HG03159 (cell line): Measurements from ENCODE around the gene RAB27A.
A peak's percentile ranks its signal among the peaks of the same experiment; 100 is the strongest.

Source experiments
- ATAC-seq: cut with Tn5 transposase; IDR thresholded peaks from one replicate; pipeline ENCODE4 v1.9.1; 2021; ENCODE audit warnings: mild to moderate bottlenecking, moderate library complexity; ENCODE audit not compliant: unreplicated experiment

RAB27A gene

DNA sequence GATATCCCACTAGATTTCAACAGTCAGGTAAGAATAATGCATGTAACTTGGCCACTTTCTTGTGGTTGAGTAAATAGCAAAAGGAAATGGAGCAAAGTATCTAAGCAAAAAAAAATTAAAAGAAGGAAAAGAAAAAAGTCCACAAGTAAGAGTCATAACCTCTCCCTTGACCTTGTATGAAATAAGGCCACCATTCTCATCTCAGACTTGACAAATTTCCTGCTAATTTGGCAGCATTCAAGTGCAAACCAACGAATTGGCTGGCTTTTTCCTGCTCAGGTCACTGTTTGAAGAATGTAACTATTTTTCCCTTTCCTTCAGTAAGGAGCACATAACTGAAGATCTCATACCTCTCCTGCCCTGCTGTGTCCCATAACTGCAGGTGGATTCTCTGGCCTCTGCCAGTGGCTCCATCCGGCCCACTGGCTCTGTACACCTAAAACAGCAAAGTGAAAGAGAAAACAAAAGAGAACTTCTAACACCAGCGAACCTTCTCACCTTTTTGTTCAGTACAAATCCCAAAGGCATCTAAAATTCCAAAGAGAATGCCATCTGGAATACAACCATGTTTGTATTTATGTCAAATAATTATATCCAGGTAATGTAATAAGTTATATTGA lies 59.5 kb downstream of the RAB27A start:
- no peak for ATAC-seq

DNA sequence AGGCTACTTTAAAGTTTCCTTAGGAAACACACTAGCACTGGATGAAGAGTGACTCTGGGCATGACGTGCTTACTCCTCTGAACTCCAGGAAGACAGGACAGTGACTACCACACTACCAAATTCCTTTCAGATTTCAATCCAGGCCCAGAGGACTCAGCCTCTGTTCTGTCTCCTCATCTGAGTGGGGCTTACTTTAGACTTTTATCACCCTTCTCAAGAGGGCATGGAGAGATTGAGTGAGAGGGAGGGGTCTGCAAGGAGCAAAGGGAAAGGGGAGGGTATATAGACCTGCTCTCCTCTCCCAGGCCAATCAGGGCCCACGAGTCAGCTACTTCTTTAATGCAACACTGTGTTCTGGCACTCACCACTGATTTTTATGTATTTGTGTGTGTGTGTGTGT lies 63.5 kb downstream of the RAB27A start:
- ATAC-seq: no peak

DNA sequence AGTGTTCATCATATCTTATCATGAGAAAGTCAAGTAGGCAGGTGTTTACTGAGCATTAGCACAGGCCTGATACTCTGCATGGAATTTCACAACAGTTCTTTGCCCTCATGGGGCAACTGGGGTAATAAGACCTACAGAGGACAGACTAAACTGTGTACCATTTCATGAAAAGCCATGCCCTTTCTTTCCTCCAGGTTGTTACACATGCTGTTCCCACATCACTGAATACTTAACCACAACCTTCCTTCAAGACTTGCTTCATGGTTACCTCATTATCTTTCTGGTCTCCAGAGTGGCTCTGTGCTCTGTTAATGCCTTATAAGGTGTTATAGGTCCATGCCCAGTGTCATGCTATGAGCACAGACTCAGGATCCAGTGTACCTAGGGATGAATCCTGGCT lies 64.7 kb downstream of the RAB27A start:
- no peak for ATAC-seq

DNA sequence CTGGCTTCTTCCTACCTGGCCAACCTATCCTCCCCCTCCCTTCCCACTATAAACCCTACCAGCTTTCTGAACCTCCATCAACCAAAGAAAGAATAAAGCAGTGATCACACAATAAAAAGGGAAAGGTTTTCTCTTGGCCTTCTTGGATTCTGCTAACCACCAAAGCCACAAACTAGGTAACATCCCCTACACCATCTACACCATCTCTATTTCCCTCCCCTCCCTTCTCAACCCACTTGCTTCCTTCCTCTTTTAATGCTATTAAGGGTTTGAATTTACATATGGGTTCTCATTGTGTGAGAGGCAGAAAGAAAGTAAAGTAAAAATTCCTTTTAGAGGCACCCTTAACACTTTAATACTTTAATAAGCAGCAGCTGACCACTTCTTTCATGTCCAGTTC lies 67.0 kb downstream of the RAB27A start:
- peak; percentile 68 for ATAC-seq

DNA sequence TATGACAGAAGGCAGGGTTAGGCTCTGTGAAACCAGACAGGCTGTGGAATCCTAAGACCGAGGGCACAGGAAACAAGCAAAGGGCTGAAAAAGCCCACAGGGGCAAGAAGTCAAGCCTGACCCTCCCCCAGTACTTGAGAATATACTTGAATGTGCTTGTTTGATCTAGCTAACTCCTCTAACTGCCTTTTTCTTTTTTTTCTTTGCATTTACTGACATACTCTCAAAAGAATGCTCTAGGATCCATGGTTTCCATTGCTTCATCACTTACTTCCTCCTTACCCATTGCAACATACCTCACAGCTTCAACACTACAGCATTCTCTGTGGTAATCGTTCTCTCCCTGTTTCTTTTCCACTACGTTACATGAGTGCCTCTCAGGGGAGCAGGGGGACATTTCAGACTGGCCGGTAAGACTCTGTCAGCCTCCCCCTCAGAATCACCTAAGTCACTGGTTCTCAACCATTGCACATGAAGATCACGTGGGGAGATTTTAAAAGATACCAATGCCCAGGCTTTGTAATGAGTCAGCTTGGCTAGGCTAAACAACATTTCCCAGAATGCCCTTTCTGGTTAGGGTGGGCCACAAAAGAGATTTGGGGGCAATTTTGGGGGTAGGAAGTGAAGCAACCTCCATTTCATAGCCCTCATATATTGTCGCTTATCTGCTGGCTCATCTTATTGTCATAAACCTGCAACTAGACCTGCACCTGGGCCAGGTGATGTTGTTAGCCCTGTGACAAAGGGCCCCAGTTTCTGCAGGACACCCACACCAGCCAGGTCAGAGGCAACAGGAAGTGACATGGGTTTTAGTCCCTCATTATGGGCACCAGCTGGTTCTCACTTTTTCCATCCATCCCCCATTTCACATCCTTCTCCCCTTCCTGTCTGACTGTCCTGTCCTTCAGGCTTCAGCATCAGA lies 68.3 kb downstream of the RAB27A start:
- ATAC-seq: peak; percentile 52

DNA sequence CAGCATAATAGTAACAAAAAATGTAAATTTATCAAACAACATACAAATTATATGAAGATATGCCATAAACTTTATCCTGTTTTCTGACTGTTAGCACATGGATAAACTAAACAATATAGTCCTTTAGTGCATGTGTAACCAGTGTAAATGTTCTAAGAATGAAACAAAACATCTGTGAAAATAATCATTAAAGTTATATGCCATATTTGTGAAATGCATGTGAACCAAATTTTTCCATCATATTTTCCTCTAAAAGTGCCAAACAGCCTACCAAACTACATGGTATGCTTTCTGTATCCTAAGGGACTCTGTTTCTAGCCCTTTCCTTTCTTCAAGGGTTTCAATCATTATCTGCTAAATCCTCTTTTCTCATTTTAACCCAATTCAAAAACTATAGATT lies 69.0 kb downstream of the RAB27A start:
- no peak for ATAC-seq

DNA sequence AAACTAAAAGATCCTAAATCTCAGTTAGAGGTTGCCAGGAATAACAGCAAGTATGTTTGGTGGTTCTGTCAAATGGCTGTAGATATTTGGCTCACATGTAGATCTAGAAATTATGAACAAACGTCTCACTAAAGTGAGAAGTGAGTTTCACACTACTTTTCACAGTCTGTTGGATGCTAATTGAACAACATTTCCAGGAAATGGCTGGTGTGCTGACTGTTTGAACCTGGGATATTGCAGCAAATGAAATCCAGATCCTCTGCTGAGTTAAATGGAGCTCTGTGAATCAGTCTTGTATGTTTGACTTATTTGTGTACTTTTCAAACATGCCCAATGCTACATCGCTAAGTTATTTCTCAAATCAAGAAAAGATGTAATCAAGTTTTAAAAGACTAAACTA lies 71.6 kb downstream of the RAB27A start:
- ATAC-seq: no peak

DNA sequence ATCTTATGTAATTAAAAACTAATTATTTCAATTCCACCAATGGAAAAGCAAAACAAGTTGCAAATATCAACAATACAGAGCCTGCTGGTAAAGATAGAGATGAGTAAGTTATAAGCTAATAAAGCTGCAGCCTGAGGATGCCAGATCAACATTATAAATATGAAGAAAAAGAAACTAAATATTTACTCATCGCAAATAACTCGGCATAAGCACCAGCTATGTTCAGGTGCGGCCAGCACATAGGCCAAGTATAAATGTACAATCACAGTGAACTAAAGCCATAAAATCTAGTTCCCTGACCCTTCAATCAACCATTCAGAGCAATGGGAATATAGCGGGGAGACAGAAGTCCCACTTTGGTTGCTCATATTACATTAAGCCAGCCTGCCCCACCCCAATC lies 85.1 kb downstream of the RAB27A start:
- ATAC-seq: no peak

DNA sequence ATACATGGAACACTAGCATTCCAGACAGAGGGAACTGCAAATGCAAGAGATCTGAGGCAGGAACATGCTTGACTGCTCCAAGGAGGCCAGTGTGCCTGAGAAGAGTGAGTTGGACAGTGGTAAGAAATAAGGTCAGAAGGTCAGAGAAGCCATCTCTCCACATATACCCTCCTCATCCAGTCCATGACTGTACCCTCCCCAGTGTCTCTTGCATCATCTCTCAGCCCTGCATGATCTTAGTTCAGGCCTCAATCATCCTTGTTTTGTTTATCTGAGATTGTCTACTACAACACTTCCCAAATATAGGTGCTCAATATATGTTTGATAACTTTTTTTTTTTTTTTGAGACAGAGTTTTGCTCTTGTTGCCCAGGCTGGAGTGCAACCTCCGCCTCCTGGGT lies 87.4 kb downstream of the RAB27A start:
- ATAC-seq: no peak

DNA sequence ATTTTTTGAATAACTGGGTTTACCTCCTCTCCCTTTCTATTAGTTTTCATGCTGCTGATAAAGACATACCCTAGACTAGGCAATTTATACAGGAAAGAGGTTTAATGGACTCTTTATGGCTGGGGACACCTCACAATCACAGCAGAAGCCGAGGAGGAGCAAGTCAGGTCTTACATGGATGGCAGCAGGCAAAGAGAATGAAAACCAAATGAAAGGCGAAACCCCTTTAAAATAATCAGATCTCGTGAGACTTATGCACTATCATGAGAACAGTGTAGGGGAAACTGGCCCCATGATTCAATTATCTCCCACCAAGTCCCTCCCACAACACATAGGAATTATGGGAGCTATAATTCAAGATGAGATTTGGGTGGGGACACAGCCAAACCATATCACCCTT lies 90.9 kb downstream of the RAB27A start:
- ATAC-seq: no peak

DNA sequence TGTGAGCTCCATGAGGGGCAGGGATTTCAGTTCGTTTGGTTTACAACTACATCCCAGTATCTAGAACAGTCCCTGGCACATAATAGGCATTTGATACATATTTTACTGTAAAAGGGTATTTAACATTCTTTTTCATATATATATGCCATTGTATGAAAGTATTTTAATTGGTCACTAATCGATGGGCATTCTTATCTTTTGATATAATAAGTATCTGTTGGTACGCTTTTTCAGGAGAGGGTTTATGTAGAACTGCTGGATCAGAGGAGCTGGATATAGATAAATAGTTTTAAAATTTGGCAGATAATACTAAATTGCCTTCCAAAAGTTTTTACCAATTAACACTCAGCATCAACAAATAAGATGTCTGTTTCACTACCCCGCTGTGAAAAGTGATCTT lies 91.9 kb downstream of the RAB27A start:
- ATAC-seq: no peak

DNA sequence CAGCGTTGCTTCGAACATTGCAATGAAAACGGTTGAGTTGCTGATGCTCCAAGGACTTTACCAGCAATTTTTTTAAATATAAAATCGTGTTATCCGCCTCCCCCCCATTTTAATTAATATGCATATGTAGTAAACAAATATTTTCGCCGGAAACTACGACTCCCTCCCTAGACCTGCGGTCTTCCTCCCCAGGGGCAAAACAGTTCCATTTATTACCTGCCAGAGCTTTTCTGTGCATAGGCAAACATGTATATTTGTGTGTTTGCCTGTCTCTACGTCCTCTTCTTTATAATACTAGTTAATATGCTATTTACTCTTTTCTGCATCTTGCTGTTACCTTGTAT lies 92.3 kb downstream of the RAB27A start:
- peak; percentile 8 for ATAC-seq

DNA sequence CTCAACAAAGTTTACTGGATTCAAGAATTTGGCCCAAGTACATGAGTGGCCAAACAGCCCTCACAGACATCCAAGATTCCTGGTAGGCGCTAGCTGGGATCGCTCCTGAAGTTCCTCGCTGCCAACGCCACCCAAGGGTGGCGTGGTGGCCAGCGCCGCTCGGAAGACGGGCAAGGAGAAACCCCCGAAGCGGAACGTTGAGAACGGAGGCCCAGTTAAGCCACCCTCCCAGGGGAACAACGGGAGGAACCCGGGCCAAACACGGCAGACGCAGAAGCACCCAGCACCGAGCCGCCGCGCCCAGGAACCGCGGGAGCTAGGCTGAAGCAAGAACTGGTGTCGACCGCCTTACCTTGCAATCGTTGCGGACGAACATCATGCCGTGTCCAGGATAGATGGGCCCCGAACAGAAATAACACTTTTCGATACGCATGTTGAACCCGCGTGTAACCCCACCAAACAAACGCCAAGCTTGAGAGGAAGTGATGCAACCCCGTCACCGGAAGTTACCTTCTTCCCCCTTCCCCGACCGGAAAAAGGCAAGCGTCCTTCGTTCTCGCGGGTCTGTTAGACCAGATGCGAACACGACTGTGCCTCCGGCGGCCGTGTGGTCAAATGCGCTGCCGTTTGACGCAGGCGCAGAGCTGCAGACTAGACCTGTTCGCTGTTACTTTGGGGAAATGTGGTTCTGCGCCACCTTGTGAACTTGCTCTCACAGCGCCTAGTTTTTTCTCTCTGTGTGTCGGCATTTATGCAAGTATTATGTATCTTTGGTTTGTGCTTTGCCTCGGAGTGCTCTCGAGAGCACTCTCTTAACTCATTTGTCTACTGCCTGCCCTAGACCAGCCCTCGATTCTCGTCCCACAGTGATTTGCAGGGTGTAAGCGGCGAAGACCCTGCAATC lies 92.9 kb downstream of the RAB27A start, which contains the start of gene RSL24D1:
TSS of gene RSL24D1 (minus strand) at position 484 of the 904 bp plus-strand sequence. CDS start at position 433, 51 bp downstream.
- peak; percentile 95 for ATAC-seq

DNA sequence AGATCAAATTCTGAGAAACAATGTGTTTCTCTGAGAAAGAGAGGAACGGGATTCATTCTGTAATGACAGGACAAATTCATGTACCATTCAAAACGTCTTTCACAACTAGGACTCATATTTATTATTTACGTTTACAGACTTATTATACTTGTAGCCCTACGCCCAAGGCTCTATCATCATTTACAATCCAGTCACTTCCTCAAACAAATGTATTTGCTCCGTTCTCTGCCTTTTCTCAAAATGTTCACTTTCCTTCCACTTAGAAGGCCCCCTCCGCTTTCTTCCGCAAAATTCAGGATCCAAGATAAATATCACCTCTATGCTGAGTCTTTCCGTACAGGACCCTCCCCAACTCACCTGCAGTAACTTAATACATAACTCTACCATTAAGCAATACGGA lies 93.6 kb downstream of the RAB27A start:
- no peak for ATAC-seq

DNA sequence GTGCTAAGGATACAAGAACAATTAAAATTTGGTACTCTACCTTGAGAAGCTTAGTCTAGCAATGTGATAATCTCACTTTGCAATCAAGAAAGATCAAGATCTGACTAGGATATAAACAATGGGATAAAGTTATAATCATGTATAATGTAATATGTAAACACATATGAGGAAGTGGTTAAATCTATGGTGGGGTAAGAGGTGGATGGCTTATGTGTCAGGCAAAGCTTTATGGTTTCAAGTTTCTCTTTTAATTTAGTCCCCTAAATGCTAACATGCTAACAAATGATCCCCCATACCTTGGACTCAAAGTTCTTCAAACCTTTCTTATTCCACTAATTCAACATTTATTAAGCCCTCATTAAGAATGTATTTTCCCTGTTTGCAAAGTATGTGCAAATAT lies 95.4 kb downstream of the RAB27A start:
- no peak for ATAC-seq

DNA sequence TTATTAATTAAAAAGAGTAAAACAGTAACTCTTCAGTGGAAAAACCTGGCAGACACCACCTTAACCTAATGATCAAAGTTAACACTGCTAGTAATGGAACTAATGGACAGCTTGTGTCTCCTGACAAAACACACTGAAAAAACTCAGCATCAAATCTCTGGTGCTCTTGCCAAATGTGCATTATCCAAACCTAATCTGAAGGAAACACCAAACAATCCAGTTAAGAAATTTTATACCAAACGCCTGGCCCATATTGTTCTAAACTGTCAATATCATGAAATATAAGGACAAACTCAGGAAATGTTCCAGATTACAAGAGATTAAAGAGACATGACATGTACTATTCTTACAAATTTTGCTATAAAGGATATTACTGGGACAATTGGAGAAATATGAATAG lies 103.3 kb downstream of the RAB27A start:
- no peak for ATAC-seq

DNA sequence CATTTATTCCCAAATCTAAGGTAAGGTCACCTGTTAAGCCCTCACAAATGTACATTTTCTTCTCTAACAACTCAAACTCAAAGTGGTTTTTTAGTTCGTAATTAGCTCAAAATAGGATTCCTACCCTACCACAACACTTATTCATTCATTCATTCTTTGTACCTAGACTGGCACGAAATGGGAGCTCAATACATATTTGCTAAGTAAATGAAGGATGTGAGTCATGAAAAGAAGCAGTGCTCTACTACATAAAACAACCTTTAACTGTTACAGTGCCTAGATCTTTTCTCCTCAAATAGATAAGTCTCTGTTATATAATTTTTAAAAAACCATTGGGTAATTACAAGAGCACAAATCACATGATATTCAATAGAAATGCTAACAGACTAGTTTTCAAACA lies 105.9 kb downstream of the RAB27A start:
- no peak for ATAC-seq

DNA sequence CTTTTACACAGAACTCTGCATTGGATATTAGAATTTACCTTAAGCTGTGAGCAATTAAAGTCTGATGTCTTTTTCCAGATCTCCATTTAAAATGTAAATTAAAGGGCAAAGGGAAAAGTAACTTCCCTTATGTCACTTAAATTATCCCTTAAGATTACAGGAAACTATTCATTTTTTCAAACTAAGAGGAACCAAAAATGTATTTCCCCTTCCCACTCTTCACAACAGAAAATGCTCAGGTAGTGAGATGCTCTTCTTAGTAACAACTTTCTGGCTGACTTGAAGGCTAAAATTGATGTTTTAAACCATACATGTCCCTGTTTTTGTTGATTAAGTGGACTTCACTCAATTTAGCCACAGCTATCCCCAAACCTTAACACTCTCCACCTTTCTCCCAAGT lies 110.5 kb downstream of the RAB27A start:
- ATAC-seq: no peak

DNA sequence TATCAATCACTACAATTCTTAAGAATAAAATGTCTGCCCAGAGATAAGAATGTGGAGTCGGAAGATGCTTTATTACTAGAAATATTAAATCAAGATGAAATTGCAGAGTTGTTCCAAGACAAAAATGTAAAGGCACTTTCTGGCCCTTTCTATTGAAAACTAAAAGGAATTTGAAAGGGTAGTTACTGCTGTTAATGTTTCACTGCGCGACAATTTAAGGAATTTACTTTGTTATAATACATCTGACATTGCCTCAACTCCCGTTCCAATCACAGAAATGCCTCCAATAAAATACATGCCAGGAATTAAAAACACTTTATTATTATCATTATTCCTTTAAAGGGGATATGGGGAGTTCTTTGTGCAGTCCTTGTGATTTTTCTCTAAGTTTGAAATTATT lies 119.3 kb downstream of the RAB27A start:
- ATAC-seq: no peak

DNA sequence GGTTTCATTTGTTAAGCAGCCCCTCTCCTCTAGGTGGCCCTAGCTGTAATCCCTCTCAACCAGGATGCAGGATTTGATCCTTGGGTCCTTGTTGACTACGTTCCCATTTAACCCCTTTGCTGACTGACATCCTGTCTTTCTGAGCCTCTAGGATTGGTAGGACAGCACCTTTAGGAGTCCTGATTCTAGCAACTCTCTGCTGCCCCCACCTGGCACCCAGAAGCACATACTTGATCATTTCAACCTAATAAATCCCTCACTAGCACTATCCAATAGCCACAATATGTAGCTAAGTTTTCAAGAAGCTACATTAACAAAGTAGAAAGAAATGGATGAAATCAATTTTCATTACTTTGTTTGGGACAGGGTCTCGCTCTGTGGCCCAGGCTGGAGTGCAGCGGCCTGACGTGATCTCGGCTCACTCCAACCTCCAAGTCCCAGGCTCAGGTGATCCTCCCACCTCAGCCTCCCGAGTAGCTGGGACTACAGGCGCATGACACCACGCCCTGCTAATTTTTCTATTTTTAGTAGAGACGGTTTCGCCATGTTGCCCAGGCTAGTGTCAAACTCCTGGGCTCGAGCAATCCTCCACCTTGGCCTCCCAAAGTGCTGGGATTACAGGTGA lies 121.2 kb downstream of the RAB27A start:
- peak; percentile 98 for ATAC-seq

DNA sequence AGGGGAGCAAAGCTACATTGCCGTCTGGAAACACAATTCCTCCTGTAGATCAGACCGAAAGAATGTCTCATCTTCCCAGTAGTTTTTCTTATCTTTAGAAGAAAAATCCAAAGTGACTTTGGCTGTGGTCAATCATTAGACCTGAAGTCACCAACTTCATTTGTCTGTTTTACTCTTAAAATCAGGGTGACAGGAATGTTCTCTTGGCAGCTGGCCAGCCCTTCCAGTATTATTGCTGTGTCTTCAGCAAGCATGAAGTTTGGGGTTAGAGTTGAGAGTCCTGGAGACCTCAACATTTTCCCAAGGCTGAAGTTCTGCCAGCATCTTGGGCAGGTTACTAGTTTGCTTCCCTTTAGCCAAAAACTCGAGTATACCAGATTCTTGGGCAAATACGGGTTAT lies 125.3 kb downstream of the RAB27A start:
- ATAC-seq: no peak
